Activated CD4-positive, alpha-beta T cell treated with anti-CD3 and anti-CD28 coated beads, Interleukin-2, Interleukin-4, amounts not matched to agents 100 ng/mL and 50 ng/mL, durations not matched to agents 16 hours and 8 hours (primary cell): ENCODE results near the gene MSN.

ENCODE experiments used
- DNase-seq: peaks from one replicate; pipeline ENCODE4 v3.0.0-alpha.2; 2020; ENCODE audit warnings: low spot score

MSN gene

DNA sequence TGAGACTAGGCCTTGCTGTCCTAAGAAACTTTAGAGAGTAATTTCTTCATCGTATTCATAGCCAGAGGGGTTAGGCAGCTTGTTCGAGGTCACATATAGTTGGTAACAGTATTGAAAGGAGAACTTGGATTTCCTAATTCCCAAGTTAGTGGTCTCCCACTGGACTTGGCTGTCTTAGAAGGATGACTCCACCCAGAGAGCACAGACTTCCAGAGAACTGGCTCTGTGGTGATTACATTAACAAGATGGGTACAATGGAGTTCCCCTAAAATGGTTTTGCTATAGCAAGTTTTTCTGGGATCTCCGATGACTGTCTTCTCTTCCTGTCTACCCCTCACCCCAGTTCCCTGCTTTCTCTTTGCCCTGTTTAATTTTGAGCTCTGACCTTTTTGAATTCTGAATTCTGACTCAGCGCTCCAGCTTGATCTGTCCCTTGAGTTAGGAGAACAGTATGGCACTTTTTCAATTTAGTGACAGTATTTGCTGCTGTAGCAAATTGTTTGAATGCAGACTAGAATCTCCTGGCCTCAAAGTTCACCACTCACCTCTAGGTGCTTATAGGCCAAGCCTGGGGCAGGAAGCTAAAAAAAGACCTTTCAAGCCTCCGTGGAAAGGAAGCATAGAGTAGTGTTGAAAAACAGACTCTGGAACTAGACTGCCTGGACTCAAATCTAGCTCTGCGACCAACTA is 6.9 kb downstream of the MSN start:
- no peak for DNase-seq

DNA sequence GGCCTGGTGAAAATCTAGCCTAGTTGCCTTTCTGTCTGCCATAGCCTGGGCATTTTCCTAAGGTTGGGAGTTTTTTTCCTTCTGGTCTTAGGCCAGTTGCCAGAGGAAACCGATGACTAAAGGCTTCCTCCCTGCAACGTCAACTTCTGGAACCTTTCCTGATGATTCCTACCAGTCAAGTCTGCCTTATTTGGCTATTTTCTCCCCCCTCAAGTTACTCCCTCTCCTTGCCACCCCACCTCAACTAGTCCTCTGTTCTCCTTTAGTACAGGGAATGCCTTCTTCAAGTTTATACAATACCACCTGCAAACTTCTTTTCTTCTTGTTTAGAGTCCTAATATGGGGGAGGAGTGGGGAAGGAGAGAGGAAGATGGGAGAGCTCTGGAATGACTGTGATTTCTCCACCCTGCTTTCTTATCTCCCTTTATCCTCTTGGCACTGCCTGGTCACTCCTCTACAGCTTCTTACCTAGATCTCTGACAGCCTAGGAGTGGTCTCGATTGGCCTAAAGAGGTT is 10.6 kb downstream of the MSN start:
- DNase-seq: no peak

DNA sequence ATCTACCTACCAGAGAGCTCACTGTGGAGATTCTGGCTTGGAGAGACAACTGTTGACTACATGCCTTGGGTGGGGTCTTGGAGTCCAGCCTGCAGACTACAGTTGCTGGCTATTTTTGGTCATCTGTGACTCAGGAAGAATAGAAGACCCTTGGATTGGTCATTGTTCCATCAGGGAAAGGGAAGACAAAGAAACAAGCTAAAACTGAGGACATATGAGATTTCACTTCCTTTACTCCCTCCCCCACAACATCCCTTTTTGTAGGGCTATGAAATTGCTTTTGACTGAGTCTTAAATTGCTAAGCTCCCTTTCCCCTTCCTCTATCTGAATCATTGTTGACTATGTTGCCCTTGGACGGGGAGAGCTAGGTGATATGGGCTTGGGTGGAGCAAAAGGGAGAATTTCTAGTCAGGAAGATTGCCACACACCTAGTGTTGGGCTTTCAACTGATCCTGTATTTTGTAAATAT is 11.7 kb downstream of the MSN start:
- no peak for DNase-seq

- DNase-seq: no peak
These were observed 14.4 kb downstream of the MSN start for GRCh38 chrX:65681810-65682209.

- DNase-seq: no peak
These were observed 17.7 kb downstream of the MSN start for GRCh38 chrX:65685112-65685511.

GRCh38 chrX:65686236-65686635 is 18.8 kb downstream of the MSN start:
- DNase-seq: no peak

DNA sequence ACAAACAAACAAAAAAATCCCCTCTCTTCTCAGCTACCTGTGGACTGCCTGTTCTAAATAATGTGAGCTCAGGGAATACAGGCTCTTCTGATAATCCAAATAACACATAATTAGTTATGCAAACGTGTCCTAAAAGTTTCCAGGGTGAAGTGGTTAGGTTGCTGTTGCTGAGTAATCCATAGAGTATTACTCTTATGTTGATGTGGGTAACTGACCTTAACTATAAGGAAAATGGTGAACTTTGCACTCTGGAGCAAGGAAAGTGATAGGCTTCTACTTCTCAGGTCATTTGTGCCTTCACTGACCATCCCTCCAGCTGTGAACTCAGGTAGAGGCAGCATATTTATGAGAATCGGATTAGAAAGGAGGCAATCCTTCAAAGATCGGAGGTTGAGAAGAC is 19.9 kb downstream of the MSN start:
- no peak for DNase-seq

- no peak for DNase-seq
These were observed 21.0 kb downstream of the MSN start for GRCh38 chrX:65688403-65688871.

- DNase-seq: no peak
These were observed 21.9 kb downstream of the MSN start for GRCh38 chrX:65689377-65689776.

- DNase-seq: no peak
These were observed 22.8 kb downstream of the MSN start for GRCh38 chrX:65690057-65690855.

DNA sequence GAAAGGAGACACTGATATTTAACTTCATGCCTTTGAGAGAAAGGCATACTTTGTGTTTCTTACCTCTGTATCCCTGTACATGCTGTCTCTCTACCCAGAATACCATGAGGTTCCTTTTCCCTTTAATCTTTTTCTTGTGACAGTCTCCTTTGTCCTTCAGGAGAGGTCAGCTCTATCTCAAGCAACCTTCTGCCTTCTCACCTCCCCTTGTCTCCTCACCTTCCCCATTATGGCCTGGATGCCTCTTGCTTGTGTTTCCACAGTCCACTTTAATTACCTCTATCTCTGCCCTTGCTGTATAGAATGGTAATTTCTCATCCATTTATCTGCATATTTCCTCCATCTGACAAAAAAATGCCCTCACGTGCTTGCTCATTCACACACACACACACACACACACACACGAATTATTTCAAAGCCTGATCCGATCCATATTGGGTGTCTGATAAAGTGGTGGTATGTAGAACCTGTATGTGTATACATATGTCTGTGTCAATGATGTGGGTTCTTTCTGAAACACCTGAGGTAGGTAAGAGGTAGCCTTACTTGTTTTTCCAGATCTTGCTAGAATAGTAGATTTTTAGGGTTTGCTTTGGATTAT is 28.5 kb downstream of the MSN start:
- DNase-seq: no peak

- no peak for DNase-seq
These were observed 29.2 kb downstream of the MSN start for GRCh38 chrX:65696613-65697012.

- no peak for DNase-seq
These were observed 29.8 kb downstream of the MSN start for GRCh38 chrX:65697211-65697641.

DNA sequence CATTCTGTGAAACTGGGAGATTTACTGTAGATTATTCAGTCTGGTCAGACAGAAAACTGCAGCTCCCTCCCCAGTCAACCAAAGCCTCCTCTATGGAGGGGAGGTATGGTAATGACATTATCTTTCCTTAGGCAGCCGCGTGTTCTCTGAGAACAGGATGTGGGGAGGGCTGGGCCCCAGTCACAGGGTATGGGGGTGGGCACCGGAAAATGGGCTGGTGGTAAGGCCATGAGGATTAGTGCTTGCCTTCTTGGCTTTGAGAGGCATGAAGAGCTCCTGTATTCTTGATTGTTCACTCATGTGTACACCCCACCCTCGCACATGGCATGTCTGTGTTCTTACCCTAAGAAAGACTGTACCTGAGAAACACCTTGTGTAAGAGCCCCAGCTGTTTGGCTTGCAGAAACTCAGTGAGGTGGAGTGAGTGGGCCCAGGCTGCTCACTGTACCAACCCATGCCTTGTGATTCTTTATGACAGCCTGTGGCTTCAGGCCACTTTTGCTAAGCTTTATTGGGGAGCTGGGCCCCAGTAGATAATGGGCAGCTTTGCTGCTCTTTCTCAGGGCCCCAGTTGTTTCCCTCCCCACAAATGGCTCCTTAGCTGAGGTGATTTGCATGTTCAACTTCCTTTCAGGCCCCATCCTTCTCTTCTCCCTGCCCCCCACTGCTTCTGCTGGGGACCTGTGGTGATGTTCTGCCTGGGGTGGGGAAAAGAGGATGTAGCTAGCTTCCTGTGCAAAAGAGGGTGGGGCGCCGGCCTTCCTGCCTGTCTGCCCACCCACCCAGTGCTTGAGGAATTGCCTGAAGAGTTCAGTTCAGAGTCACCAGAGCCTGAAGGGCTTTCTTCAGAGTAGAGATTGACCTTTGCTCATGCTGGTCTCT is 30.7 kb downstream of the MSN start:
- peak; percentile 85 for DNase-seq

DNA sequence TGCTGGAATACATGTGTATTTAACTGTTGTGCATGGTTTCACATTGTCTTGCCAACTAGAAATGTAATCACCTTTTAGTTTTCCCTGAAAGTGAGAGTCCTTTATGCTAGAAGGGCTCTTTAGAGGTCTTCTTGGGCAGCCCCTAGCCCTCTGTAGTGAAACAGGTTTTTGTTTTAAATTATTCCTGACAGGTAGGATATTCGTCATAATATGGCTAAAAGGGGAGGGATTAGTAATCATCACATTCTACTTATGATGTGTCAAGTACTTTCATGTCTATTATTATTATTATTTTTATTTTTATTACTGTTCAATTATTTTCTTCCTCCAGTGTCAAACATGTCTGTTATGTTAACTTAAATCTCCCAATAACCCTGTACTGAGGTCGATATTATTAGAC is 35.5 kb downstream of the MSN start:
- no peak for DNase-seq

DNA sequence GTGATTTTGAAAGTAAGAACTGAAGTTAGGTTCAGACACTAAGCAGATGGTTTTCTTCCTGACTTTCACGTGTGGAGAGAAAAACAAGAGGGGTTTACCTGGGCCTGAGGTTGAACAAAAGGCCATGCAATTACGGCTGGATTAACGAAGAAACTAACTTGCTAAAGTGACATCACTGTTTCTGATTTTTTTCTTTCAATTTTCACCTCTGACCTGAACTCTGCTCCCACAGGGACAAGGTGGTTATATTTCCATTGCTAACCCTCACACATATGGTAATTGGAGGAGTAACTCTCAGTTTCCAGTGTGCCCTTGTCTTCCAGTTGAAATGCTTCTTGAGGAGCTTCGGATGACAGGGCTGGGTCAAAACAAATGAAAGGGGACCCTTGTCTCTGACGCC is 38.0 kb downstream of the MSN start:
- DNase-seq: no peak

GRCh38 chrX:65706041-65706828 is 38.8 kb downstream of the MSN start:
- peak; percentile 36 for DNase-seq

GRCh38 chrX:65707151-65707550 is 39.7 kb downstream of the MSN start:
- DNase-seq: no peak

- DNase-seq: no peak
These were observed 44.8 kb downstream of the MSN start for GRCh38 chrX:65712005-65712806.

DNA sequence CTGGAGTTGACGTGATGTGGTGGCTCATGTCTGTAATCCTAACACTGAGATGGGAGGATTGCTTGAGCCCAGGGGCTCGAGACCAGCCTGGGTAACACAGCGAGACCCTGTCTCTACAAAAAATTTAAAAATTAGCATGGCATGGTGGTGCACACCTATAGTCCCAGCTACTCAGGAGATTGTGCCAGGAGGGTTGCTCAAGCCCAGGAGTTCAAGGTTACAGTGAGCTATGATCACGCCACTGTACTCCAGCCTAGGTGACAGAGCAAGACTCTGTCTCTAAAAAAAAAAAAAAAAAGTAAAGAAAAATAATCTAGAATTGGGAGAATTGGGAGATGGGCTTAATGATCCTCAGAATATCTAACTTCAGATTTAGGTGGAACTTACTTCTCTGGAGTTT is 51.1 kb downstream of the MSN start:
- no peak for DNase-seq
